Activated CD8-positive, alpha-beta memory T cell treated with anti-CD3 and anti-CD28 coated beads, Interleukin-2, amount 50 U/mL, for 48 hours (primary cell): ENCODE measurements around the gene DDX1.
A peak's percentile ranks its signal among the peaks of the same experiment; 100 is the strongest.

Source experiments
- DNase-seq: peaks from one replicate; pipeline ENCODE4 v3.0.0-alpha.2; 2020

DDX1 gene

DNA sequence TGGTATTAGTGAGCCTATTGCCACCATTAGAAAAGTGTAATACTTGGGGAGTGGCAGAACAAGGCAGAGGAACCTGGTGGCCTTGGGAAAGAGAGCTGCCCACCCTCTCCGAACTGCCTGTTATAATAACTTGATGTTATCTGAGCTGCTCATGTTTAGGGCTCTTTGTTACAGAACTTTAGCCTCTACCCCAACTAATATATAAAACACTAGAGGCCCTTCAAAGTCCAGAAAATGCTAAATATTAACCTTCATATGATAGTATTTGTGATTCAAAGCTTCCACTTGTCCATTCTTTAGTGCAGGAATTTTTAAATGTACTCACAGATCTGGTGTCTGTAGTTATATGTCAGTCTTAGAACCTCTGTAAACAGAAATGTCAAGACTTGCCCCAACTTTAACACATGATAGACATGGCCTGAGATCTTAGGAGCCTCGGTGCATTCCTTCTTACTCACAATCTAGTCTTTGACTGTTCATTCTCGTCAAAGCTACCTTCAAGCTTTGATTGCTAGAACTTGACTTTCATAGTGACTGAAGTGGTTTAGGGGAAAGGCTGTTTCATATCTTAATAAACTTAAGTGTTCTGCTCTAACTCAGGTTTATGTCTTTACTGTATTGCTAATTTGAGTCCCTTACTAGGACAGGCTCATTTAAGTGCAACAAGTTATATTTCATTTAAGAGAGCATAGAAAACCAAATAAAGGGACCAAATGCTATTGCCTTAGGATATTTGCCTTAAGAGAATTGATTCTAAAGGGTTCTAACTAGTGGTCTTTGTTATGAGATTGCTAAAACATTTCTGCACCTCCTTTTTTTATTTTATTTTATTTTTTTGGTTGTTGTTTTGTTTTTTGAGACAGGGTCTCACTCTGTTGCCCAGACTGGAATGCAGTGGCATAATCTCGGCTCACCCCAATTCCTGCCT is 41.6 kb downstream of the DDX1 start:
- no peak for DNase-seq

GRCh38 chr2:15633971-15634346 is 42.3 kb downstream of the DDX1 start:
- no peak for DNase-seq

DNA sequence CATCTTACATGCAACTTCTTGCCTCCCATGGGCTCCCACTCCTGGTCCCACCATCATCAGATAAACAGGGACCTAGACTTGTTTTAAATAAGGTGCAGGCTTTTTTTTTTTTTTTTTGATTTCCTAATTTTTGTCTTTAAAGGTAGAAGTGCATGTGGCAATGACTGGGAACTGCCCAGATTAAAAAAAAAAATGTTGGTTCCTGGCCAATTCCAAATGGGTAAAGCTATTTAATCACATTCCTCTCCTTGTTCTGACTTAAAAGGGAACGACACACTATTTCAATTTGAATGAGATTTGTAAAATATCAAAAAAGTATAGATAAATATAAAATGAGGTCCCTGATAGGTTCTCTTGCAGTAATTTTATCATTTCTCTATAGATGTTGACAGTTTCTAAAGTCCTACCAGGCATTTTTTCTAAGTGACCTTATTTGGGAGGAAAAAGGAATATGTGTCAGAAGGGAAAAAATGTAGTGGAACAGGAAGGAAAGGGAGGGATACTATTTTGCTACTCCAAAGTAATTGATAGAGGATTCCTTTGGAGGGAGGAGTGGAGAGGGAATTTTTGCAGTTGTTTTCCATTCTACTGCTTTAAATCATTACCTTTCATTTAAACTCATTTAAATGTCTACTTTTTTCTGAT is 43.3 kb downstream of the DDX1 start:
- no peak for DNase-seq

GRCh38 chr2:15636972-15637785 is 45.5 kb downstream of the DDX1 start:
- DNase-seq, result peak; percentile 68

GRCh38 chr2:15638720-15639119 is 47.1 kb downstream of the DDX1 start:
- no peak for DNase-seq

DNA sequence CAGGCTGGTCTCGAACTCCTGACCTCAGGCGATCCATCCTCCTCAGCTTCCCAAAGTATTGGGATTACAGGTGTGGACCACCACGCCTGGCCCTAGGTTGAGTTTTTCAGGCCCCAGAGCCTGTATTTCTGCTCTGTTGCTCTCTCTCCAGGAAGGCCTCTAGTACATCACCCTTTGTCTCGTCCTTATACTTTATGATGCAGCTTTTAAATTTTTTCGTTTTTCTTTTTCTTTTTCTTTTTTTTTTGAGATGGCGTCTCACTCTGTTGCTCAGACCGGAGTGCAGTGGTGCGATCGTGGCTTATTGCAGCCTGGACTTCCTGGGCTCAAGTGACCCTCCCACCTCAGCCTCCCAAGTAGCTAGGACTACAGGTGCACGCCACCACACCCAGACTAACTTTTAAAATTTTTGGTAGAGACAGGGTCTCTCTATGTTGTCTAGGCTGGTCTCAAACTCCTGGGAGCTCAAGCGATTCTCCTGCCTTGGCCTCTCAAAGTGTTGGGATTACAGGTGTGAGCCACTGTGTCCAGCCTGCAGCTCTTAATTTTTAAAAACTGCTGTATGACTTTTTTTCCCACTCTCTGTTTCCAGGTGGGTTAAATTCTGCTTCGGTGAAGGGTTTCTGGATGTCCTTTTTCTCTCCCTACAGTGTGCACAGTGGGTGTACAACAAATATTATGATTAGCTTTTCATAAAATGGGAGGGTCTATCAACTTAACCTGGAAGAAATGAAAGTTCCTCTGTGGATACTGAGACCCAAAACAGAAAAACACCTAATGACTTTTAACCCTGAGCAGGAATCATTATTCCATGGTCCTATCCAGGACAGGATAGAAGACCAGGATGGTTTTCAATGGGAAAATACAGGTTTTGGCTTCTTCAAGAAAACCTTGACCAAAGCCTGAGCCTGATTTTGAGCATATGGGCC is 47.9 kb downstream of the DDX1 start:
- no peak for DNase-seq

GRCh38 chr2:15640261-15640711 is 48.6 kb downstream of the DDX1 start:
- DNase-seq, result no peak

GRCh38 chr2:15640784-15641183 is 49.1 kb downstream of the DDX1 start:
- no peak for DNase-seq

- DNase-seq, result no peak
Measured at GRCh38 chr2:15641530-15641982, 49.9 kb downstream of the DDX1 start.

- DNase-seq, result no peak
Measured at GRCh38 chr2:15642011-15642814, 50.5 kb downstream of the DDX1 start.

DNA sequence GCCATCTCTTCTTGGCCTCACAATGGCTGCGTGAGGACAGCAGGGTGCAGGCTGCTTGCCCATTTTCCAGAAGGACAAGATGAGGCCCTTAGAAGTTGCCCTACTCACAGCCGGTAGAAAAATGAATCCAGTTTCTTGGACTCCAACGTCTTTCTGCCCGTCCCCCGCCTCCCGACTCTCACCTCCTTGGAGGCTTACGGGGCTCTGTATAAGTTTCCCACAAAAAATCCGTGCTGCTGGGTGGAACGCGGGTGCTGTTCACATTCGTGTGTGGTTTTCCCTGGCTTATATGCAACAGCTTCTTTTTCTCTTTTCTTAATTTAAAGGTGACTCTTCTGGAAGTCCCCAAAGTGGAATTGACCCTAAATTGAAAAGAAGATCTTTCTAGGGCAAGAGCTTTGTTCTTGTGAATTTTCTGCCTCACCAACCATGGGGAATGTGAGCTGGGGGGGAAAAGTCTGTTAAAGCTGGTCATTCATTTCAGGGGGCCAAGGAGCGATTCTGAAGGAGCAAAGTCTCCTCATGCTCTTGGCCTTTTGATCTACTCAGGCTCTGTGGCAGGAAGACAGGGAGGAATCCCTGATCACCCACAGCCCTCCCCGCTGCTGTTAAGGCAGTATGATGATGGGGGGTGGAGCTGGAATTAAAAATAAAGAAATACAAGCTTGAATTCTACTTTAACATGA is 51.3 kb downstream of the DDX1 start:
- DNase-seq, result no peak

GRCh38 chr2:15643791-15644585 is 52.3 kb downstream of the DDX1 start:
- DNase-seq, result no peak

- DNase-seq, result no peak
Measured at GRCh38 chr2:15645300-15645699, 53.6 kb downstream of the DDX1 start.

DNA sequence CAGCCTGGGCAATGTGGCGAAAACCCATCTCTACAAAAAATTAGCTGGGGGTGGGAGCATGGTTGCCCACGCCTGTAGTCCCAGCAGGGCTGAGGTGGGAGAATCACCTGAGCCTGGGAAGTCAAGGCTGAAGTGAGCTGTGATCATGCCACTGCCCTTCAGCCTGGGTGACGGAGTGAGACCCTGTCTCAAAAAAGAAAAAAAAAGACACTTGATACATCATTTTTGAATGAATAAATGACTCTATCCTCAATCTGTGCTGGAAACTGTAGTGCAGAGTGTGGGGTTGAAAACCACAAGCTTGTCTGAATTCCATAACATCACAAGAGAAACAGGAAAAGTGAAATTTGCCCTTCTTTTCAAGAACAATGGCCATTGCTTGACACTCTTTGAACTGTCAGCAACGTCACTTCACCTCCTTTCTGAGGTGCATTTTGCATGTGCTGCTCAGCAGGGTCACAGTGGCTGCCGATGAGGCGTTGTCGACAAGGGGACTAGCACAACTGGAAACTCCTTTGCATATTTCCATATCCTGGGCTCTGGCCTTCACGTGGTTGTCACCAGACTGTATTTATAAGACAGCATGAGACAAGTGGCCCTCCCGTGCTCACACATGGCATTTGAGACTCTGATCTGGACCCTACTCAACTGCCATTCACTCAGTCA is 54.2 kb downstream of the DDX1 start:
- no peak for DNase-seq

DNA sequence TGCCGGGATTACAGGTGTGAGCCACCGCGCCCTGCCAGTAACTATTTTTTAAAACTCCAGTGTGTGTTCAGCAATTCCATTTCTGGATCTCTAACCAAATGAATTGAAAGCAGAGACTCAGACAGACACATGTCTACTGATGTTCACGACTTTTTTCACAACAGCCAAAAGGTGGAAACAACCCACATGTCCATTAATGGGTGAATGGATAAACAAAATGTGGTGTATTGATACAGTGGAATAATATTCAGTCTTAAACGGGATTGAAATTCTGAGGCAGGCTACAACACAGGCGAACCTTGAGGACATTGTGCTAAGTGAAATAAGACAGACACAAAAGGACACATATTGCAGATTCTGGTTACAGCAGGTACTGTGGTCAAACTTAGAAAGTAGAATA is 55.0 kb downstream of the DDX1 start:
- no peak for DNase-seq

DNA sequence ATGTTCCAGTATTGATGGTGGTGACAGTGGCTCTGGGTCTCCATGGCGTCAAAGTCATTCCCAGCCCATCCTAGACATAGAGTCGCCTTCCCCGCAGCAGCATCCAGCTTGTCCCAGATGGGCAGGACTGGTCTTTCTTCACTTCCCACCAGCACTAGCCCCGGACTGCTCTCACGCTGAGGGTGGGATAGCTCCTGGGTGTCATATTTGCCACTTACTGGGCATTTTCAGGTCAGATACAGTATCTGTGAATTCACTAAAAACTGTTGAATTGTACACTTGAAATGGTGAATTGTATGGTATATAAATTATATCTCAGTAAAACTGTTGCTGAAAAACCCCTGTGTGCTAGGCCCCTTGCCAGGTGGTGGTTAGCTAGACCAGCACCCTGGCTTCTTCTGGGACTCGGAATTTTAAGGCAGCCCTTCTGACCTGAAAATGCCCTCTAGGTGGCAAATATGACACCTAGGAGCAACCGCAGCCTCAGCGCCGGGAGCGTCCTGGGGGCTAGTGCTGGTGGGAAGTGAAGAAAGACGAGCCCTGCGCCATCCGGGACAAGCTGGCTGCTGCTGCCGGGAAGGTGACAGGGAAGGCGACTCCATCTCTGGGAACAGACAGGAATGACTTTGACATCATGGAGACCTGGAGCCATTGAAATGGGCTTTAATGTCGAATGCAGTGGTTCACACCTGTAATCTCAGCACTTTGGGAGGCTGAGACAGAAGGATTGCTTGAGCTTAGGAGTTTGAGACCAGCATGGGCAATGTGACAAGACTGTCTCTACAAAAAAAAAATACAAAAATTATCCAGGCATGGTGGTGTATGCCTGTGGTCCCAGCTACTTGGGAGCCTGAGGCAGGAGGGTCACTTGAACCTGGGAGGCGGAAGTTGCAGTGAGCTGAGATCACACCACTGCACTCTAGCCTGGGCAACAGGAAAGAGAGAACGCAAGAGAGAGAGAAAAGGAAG is 56.2 kb downstream of the DDX1 start:
- no peak for DNase-seq

DNA sequence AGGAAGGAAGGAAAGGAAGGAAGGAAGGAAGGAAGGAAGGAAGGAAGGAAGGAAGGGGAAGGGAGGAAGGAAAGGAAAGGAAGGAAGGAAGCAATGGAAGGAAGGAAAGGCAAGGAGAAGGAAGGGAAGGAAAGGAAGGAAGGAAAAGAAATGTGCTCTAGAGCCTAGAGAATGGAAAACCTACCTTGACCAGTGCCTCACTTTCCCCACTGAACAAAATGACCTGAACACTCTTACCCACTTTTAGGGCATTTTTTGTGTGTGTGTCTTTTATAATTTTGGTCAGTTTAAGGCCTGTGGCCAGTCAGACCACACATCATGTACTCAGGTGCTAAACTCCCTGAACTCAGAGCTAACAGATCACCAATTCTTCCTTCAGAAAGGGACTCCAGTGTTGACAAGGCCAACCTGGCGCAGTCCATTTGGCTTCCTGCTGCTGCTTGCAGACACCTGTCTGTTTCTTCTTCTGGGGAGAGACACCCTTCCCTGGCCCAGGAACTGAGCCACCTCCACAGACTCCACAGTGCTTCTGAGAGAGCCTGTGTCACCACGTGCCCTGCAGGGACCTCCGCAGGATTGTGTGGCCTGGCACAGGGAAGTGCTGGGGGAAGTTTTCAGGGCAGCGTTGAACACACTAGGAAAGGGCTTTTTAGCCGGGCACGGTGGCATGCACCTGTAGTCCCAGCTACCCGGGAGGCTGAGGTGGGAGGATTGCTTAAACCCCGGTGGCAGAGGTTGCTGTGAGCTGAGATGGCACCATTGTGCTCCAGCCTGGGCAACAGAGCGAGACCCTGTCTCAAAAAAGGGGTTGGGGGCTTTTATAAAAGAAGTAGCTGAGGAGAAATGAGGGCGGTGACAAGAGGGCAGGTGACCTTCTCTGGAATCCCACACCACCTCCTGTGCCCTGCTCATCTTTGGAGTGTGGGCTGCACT is 57.2 kb downstream of the DDX1 start:
- DNase-seq, result no peak
